CD4-positive, CD25-positive, alpha-beta regulatory T cell (primary cell): ENCODE results near the gene PLCH2. TPM values are rescaled to one million over a fixed set of nuclear protein-coding genes. Genes with fewer than 3 reads are reported as not detected.
A peak's percentile ranks its signal among the peaks of the same experiment; 100 is the strongest.

Source experiments
- ATAC-seq, 2 donors: fragments of 150-1000 bp; cut with Tn5 transposase; one replicate each; pipeline ENCODE4 v1.10.0; 2021; ENCODE audit warnings: low read depth in 2 of 2, moderate number of reproducible peaks in 2 of 2, moderate library complexity in 1 of 2
- DNase-seq, 3 donors: peaks; one replicate each; pipeline versions ENCODE4 v3.0.0 to v3.0.0-alpha.2; 2012 to 2022; ENCODE audit warnings: mixed read lengths in 1 of 3
- H3K27ac ChIP-seq: one replicate; pipeline ENCODE4 v1.7.0; 2013; ENCODE audit warnings: mild to moderate bottlenecking, low read length; ENCODE audit not compliant: insufficient read depth, poor library complexity, severe bottlenecking
- H3K27me3 ChIP-seq: one replicate; pipeline ENCODE4 v1.7.0; 2013; ENCODE audit warnings: low read length; ENCODE audit not compliant: control insufficient read depth, insufficient read depth
- H3K36me3 ChIP-seq: one replicate; pipeline ENCODE4 v1.7.0; 2013; ENCODE audit warnings: mild to moderate bottlenecking, low read length, moderate library complexity; ENCODE audit not compliant: control insufficient read depth, insufficient read depth
- H3K4me1 ChIP-seq: 2 replicates; pipeline ENCODE4 v1.7.0; 2013; ENCODE audit warnings: mild to moderate bottlenecking, low read length; ENCODE audit not compliant: insufficient read depth, control insufficient read depth, poor library complexity, severe bottlenecking
- H3K4me3 ChIP-seq: one replicate; pipeline ENCODE4 v1.7.0; 2013; ENCODE audit warnings: low read depth, mild to moderate bottlenecking, low read length, moderate library complexity
- H3K9me3 ChIP-seq, 2 experiments: 1 replicate in 1 of 2; 2 replicates in 1 of 2; pipeline ENCODE4 v1.7.0; 2013; ENCODE audit warnings: low read length in 2 of 2, mild to moderate bottlenecking in 1 of 2, moderate library complexity in 1 of 2; ENCODE audit not compliant: control insufficient read depth in 2 of 2
- H3K27ac Mint-ChIP-seq, 3 donors: one replicate each; pipeline ENCODE4 v1.8.0; 2020 to 2022; ENCODE audit warnings: mild to moderate bottlenecking in 3 of 3, mixed read lengths in 3 of 3, moderate library complexity in 2 of 3
- H3K27me3 Mint-ChIP-seq: one replicate; pipeline ENCODE4 v1.8.0; 2022; ENCODE audit warnings: mild to moderate bottlenecking, mixed read lengths
- H3K36me3 Mint-ChIP-seq: one replicate; pipeline ENCODE4 v1.8.0; 2020; ENCODE audit warnings: mixed read lengths
- H3K4me1 Mint-ChIP-seq, 4 donors: one replicate each; pipeline ENCODE4 v1.8.0; 2020 to 2022; ENCODE audit warnings: mixed read lengths in 4 of 4, mild to moderate bottlenecking in 1 of 4
- H3K4me3 Mint-ChIP-seq, 4 donors: one replicate each; pipeline ENCODE4 v1.8.0; 2020 to 2022; ENCODE audit warnings: mild to moderate bottlenecking in 4 of 4, mixed read lengths in 4 of 4, moderate library complexity in 3 of 4
- H3K9me3 Mint-ChIP-seq, 7 donors: one replicate each; pipeline ENCODE4 v1.8.0; 2020 to 2022; ENCODE audit warnings: mixed read lengths in 7 of 7, mild to moderate bottlenecking in 3 of 7, moderate library complexity in 2 of 7
- polyA plus RNA-seq, 4 donors: library from polyadenylated mRNA; unstranded; fragments of 300-500 nt; fragmentation: Illumina TruSeq; gene quantifications; one replicate each; pipeline ENCODE4 v1.2.3, GENCODE V29; 2021
- total RNA-seq: library from RNA; stranded (reverse); gene quantifications from one replicate; pipeline ENCODE4 v1.2.3, GENCODE V29; 2022

Gene PLCH2
- total and polyA plus RNA-seq, 5 donors from 2014 or later = 0.35 to 43.4 (median 1.1) TPM

DNA sequence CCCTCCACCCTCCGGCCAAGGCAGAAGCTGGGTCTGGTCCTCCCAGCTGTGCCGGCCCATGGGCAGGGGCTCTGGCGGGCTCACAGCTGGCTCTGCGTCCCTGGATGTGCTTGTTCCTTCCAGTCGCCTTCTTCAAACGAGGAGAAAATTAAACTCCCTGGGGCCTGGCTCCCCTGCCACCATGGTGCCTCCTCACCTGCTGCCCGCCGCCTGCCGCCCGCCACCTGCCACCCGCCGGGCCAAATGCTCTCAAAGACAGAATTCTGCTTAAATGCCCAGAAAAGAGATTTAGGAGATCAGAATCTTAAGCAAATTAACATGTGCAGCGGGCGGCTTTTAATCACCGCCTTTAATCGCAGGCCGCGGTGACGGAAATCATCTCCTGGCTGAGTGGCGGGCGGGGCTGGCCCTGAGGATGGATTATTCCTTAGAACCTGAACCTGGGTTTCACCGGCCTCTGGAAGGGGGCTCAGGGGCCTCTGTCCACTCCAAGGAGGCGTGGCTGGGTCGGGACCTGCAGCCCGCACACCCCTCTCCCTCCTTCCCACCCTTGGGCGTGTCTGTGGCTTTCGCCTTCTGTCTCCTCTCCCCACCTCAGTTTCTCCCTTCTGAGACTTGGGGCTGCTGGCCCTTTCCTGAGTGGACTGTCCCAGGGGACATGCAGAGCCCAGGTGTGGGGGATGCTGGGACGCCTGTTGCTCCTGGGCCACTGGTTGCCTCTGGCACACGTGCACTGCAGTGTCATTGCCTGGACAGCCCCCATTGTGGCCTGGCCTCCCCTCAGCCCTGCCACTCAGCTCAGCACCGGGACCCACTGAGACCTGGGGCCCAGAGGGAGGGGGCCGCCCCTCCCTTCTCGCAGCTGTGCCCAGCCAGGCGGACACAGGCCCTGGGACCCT is 10.5 kb upstream of the PLCH2 start:
- H3K27ac Mint-ChIP-seq = no peak overlapping the region
- H3K27ac ChIP-seq = no peak overlapping the region
- ATAC-seq = no peak
- H3K4me3 Mint-ChIP-seq = no peak overlapping the region
- H3K4me1 ChIP-seq = peaks cover 24% of the 10 kb centered on the region
- peaks cover 0 to 9% (median 0%) of the 10 kb centered on the region in 4 donors for H3K4me1 Mint-ChIP-seq
- H3K36me3 ChIP-seq = no peaks in the 10 kb centered on the region
- no peaks in the 10 kb centered on the region for H3K9me3 ChIP-seq
- no peaks in the 10 kb centered on the region for H3K36me3 Mint-ChIP-seq
- H3K27me3 ChIP-seq = no peaks in the 10 kb centered on the region
- no peak for DNase-seq
- H3K9me3 Mint-ChIP-seq = no peaks in the 10 kb centered on the region
- no peaks in the 10 kb centered on the region for H3K27me3 Mint-ChIP-seq
- H3K4me3 ChIP-seq = no peak overlapping the region

DNA sequence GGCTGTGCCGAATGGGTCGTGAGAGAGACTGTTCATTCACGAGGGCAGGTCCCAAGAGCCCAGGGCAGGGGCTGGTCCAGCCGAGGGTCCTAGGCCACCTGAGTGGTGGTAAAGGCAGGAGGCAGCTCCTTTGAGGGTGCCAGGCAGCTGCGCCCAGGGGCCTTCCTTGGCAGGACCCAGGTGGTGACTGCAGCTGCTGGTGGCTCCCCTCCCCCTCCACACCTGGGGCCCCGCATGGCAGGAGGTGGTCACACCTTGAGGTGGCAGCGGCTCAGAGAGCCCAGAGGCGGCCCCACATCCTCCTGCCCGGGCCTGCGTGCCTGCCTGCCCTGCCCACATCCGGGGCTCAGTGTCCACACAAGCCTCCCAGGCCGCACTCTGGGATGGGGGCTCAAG is 9.8 kb upstream of the PLCH2 start:
- DNase-seq (no peak), ATAC-seq (no peak)
- H3K4me3 ChIP-seq = no peak overlapping the region
- no peaks in the 10 kb centered on the region for H3K9me3 ChIP-seq
- no peaks in the 10 kb centered on the region for H3K27me3 Mint-ChIP-seq
- no peak overlapping the region for H3K4me3 Mint-ChIP-seq
- H3K9me3 Mint-ChIP-seq = no peaks in the 10 kb centered on the region
- H3K27ac ChIP-seq = no peak overlapping the region
- H3K36me3 ChIP-seq = no peaks in the 10 kb centered on the region
- H3K36me3 Mint-ChIP-seq = no peaks in the 10 kb centered on the region
- H3K4me1 ChIP-seq = peaks cover 24% of the 10 kb centered on the region
- peaks cover 0 to 9% (median 0%) of the 10 kb centered on the region in 4 donors for H3K4me1 Mint-ChIP-seq
- H3K27me3 ChIP-seq = no peaks in the 10 kb centered on the region
- H3K27ac Mint-ChIP-seq = no peak overlapping the region

- Mint-ChIP-seq H3K4me3 (no peak overlapping the region), H3K4me1 (peaks cover 0 to 9% (median 0%) of the 10 kb centered on the region in 4 donors), H3K9me3 (no peaks in the 10 kb centered on the region), H3K27me3 (no peaks in the 10 kb centered on the region), H3K36me3 (no peaks in the 10 kb centered on the region), H3K27ac (no peak overlapping the region)
- ATAC-seq = peak; percentile 39 to 48
- Histone ChIP-seq H3K27ac (no peak overlapping the region), H3K36me3 (no peaks in the 10 kb centered on the region), H3K4me3 (no peak overlapping the region), H3K4me1 (peaks cover 24% of the 10 kb centered on the region), H3K9me3 (no peaks in the 10 kb centered on the region), H3K27me3 (no peaks in the 10 kb centered on the region)
- DNase-seq = peak; percentile 12 to 26 (median 13)
Measured at GRCh38 chr1:2466958-2467554, 9.0 kb upstream of the PLCH2 start.

DNA sequence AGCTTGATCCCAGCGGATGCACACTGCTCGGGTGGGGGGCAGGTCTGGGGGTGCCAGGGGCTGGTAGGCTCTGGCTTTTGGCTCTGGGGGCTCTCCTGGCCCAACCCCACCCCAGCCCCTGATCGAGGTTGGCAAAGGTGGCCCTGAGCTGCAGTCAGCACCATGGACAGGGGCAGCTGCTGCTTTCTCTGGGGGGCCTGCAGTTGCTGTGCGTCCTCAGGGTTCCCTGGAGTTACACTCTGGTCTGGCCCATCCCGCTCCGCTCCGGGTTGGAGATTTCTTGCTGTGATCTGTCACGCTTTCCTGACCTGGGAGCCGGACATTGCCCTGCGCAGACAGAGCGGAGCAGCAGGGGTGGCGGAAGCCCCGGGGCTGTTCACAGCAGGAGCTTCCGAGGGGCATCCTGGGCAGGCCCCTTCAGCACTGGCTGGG is 8.0 kb upstream of the PLCH2 start:
- Mint-ChIP-seq H3K36me3 (no peaks in the 10 kb centered on the region), H3K27me3 (no peaks in the 10 kb centered on the region), H3K9me3 (no peaks in the 10 kb centered on the region), H3K27ac (no peak overlapping the region), H3K4me1 (peaks cover 0 to 9% (median 0%) of the 10 kb centered on the region in 4 donors), H3K4me3 (no peak overlapping the region)
- ATAC-seq (no peak), DNase-seq (peak in 1 of 3 donors; percentile 48)
- no peaks in the 10 kb centered on the region for H3K9me3 ChIP-seq
- H3K27me3 ChIP-seq = no peaks in the 10 kb centered on the region
- H3K36me3 ChIP-seq = no peaks in the 10 kb centered on the region
- peaks cover 24% of the 10 kb centered on the region for H3K4me1 ChIP-seq
- no peak overlapping the region for H3K4me3 ChIP-seq
- H3K27ac ChIP-seq = no peak overlapping the region

- Mint-ChIP-seq H3K4me3 (no peak overlapping the region), H3K27ac (no peak overlapping the region), H3K36me3 (no peaks in the 10 kb centered on the region), H3K4me1 (peaks cover 0 to 9% (median 0%) of the 10 kb centered on the region in 4 donors), H3K9me3 (no peaks in the 10 kb centered on the region), H3K27me3 (no peaks in the 10 kb centered on the region)
- DNase-seq = no peak
- Histone ChIP-seq H3K36me3 (no peaks in the 10 kb centered on the region), H3K4me1 (peaks cover 24% of the 10 kb centered on the region), H3K4me3 (no peak overlapping the region), H3K27ac (no peak overlapping the region), H3K9me3 (no peaks in the 10 kb centered on the region), H3K27me3 (no peaks in the 10 kb centered on the region)
- no peak for ATAC-seq
Measured at GRCh38 chr1:2468540-2468939, 7.5 kb upstream of the PLCH2 start.

- peaks cover 24% of the 10 kb centered on the region for H3K4me1 ChIP-seq
Measured at GRCh38 chr1:2469103-2469940, 6.8 kb upstream of the PLCH2 start.

DNA sequence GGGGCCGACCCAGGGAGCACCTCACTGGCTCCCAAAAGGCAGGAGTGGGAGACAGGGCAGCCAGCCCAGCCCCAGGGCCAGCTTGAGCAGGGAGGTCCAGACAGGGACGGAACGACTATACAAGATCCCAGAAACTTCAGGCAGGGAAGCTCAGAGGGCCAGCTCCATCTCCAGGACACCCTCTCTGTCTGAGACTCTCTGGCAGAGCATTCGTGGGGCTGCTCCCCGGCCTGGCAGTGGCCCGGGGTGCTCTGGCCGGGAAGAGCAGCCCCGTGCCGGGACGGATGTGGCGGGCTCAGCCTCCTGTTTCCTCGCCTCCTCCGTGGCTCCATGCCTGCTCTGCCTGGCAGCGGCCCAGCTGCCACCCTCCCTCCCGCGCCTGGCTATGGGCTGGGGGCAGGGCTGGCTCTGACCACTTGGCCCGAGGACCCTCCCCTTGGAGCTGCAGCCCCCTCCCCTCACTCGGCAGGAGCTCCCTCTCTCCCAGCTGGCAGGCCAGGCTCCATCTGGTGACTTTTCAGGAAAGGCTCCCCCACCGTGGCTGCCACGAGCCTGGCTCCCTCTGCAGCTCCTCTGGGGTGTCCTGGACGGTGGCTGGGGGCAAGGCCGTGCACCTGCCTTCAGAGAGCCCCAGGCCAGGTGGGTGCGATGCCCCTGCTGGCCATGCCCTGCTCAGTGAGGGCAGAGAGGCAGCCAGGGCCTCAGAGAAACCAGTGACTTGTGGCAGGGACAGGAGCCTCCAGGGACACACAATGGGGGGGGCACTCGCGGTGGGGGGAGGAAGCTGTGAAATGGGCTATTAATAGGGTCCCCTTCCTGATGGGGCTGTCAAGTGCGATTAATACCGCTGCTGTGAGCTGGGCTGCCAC is 5.6 kb upstream of the PLCH2 start:
- Histone ChIP-seq H3K27me3 (no peaks in the 10 kb centered on the region), H3K4me3 (no peak overlapping the region), H3K36me3 (no peaks in the 10 kb centered on the region), H3K4me1 (peaks cover 24% of the 10 kb centered on the region), H3K9me3 (no peaks in the 10 kb centered on the region), H3K27ac (no peak overlapping the region)
- Mint-ChIP-seq H3K27me3 (no peaks in the 10 kb centered on the region), H3K27ac (peak overlapping the region in 1 of 3 donors; percentile 26), H3K4me3 (no peak overlapping the region), H3K4me1 (peaks cover 0 to 7% (median 0%) of the 10 kb centered on the region in 4 donors), H3K9me3 (no peaks in the 10 kb centered on the region), H3K36me3 (no peaks in the 10 kb centered on the region)
- DNase-seq (no peak), ATAC-seq (no peak)

More at GRCh38 chr1:2469103-2469940, 6.8 kb upstream of the PLCH2 start:
- Mint-ChIP-seq H3K4me1 (peaks cover 0 to 9% (median 0%) of the 10 kb centered on the region in 4 donors), H3K36me3 (no peaks in the 10 kb centered on the region), H3K27me3 (no peaks in the 10 kb centered on the region), H3K4me3 (no peak overlapping the region), H3K9me3 (no peaks in the 10 kb centered on the region), H3K27ac (no peak overlapping the region)
- no peaks in the 10 kb centered on the region for H3K27me3 ChIP-seq
- no peak overlapping the region for H3K27ac ChIP-seq
- no peak for DNase-seq
- H3K9me3 ChIP-seq = no peaks in the 10 kb centered on the region
- no peak for ATAC-seq
- no peak overlapping the region for H3K4me3 ChIP-seq
- H3K36me3 ChIP-seq = no peaks in the 10 kb centered on the region
